Panc1 (cell line): ENCODE measurements around the gene CSTF1. TPM values are rescaled to one million over a fixed set of nuclear protein-coding genes. Genes with fewer than 3 reads are reported as not detected.

Experiments
- ATAC-seq: fragments of 200-7000 bp; cut with Tn5 transposase; 2 replicates; pipeline ENCODE4 v1.9.1; 2020; ENCODE audit warnings: mild to moderate bottlenecking, moderate library complexity
- BruUV-seq: library from RNA; stranded (reverse); fragments of 400-500 nt; replicated peaks from 2 replicates; lab custom pipeline; 2021; lab: Mats Ljungman, UMichigan
- CTCF ChIA-PET: fragments of 300-600 bp; sonication (Branson Sonifier 250); formaldehyde crosslinking; loops from one replicate; lab custom pipeline; 2022; ENCODE audit warnings: antibody characterized with exemption; lab: Charles Lee
- POLR2A ChIA-PET: fragments of 300-600 bp; sonication (Branson Sonifier 250); formaldehyde crosslinking; loops from one replicate; lab custom pipeline; 2022; ENCODE audit warnings: antibody characterized with exemption; lab: Charles Lee
- DNase-seq: peaks from one replicate; pipeline ENCODE4 v3.0.0-alpha.2; 2010; ENCODE audit warnings: low read depth, low spot score
- H3K27ac ChIP-seq: 2 replicates; pipeline ENCODE4 v1.5.1; 2011; ENCODE audit warnings: mild to moderate bottlenecking, low read length, inconsistent platforms
- H3K27me3 ChIP-seq: fragments of 200-500 bp; sonication (Bioruptor generic); 2 replicates; pipeline ENCODE4 v1.6.0; 2014; ENCODE audit warnings: low read length, inconsistent platforms; ENCODE audit not compliant: control insufficient read depth, insufficient read depth
- H3K36me3 ChIP-seq: fragments of 200-500 bp; sonication (Bioruptor generic); 2 replicates; pipeline ENCODE4 v1.5.1; 2014; ENCODE audit warnings: inconsistent platforms, mild to moderate bottlenecking, low read length, moderate library complexity; ENCODE audit not compliant: control insufficient read depth, insufficient read depth
- H3K4me1 ChIP-seq: 2 replicates; pipeline ENCODE4 v1.5.1; 2011; ENCODE audit warnings: inconsistent platforms, mild to moderate bottlenecking, low read length, moderate library complexity; ENCODE audit not compliant: control insufficient read depth, insufficient read depth
- H3K4me3 ChIP-seq, 2 experiments: 2 replicates each; pipeline ENCODE4 v1.5.1; 2011 to 2012; ENCODE audit warnings: low read depth in 2 of 2, low read length in 2 of 2, mild to moderate bottlenecking in 2 of 2, inconsistent platforms in 1 of 2, moderate library complexity in 1 of 2
- H3K9me3 ChIP-seq: fragments of 200-500 bp; sonication (Bioruptor generic); 2 replicates; pipeline ENCODE4 v1.5.1; 2014; ENCODE audit warnings: low read depth, mild to moderate bottlenecking, inconsistent platforms, low read length, moderate library complexity; ENCODE audit not compliant: control insufficient read depth, insufficient read depth
- POLR2AphosphoS5 ChIP-seq: IDR thresholded peaks from 2 replicates; pipeline ENCODE4 v1.6.1; 2012; ENCODE audit warnings: mild to moderate bottlenecking, low read depth, low read length, moderate library complexity
- SIN3A ChIP-seq: IDR thresholded peaks from 2 replicates; pipeline ENCODE4 v1.6.1; 2012; ENCODE audit warnings: low read depth, mild to moderate bottlenecking, low read length, moderate library complexity, borderline replicate concordance; ENCODE audit not compliant: insufficient read depth
- TCF7L2 ChIP-seq: IDR thresholded peaks from 2 replicates; pipeline ENCODE4 v1.6.1; 2011; ENCODE audit warnings: mild to moderate bottlenecking, low read depth, low read length, inconsistent platforms
- in situ Hi-C: cut with HindIII; loops from 2 replicates; pipeline ENCODE4 v1.10.0; 2016; ENCODE audit warnings: low sequenced_read_pairs, low pct_unique_long_range_greater_than_20kb
- intact Hi-C: fragments of 100-400 bp; cut with micrococcal nuclease; formaldehyde crosslinking; loops from one replicate; pipeline ENCODE4 v1.10.0; 2022; ENCODE audit not compliant: unreplicated experiment
- total RNA-seq: library from RNA; stranded (reverse); gene quantifications from one replicate; pipeline ENCODE4 v1.2.1, GENCODE V29; 2021; ENCODE audit not compliant: unreplicated experiment
- TF ChIP-seq, protein P1 (sequence below), 2 experiments: IDR thresholded peaks; 2 replicates each; pipeline ENCODE4 v1.6.1; 2011 to 2012; ENCODE audit warnings: low read depth in 2 of 2, control low read depth in 1 of 2, low read length in 1 of 2, mild to moderate bottlenecking in 1 of 2, moderate library complexity in 1 of 2; ENCODE audit not compliant: insufficient read depth in 1 of 2
- TF ChIP-seq, protein P2 (sequence below): fragments of 450-650 bp; IDR thresholded peaks from 2 replicates; pipeline ENCODE4 v1.5.1; 2017; ENCODE audit warnings: mild to moderate bottlenecking

The CSTF1 gene
- total RNA-seq, 1 experiment from 2014 or later, result 46.3 TPM

DNA sequence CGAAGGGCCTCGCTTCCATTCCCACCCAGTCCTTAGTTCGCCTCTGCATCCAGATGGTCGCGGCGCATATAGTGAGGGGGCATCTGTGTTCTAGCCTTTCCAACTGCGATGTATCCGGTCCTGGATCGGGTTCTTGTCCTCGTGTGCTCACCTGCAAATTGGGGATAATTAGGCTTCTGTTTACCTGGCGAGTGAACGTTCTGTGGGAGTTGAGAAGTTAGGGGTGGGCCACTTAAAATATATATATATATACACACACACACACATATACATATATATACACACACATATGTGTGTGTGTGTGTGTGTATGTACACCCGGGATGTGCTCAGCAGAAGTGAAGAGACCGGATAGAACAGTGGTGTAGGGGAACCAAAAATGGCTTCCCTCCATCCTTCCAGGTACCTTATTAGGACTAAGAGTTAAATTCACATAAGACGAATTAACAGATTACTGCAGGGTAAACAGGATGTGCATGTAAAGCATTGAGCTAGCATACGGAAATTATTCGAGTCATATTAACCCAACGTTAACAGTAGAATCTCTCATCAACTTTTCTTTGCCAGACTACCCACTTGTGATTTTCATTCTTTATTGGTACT, 537 bp downstream of the CSTF1 start:
- no peak for ATAC-seq
- no peaks in the 10 kb centered on the region for H3K27me3 ChIP-seq
- peaks cover 26% of the 10 kb centered on the region for H3K4me1 ChIP-seq
- no peak for DNase-seq
- ChIA-PET CTCF (interaction anchor here (0.7 kb wide), 1 partner anchor 28 kb away, joined by 4 read pairs; no protein-coding TSS in a partner anchor), POLR2A (no interaction called here)
- no TSS peak for BruUV-seq
- intact Hi-C loops, result no loop called here
- H3K4me3 ChIP-seq, result peak overlapping the region; percentile 76 to 98
- H3K27ac ChIP-seq, result peak overlapping the region; percentile 93
- H3K36me3 ChIP-seq, result peaks cover 30% of the 10 kb centered on the region
- H3K9me3 ChIP-seq, result no peaks in the 10 kb centered on the region
- TF ChIP-seq SIN3A (no peak), POLR2AphosphoS5 (no peak), TCF7L2 (no peak)
- TF ChIP-seq, protein P1, sequence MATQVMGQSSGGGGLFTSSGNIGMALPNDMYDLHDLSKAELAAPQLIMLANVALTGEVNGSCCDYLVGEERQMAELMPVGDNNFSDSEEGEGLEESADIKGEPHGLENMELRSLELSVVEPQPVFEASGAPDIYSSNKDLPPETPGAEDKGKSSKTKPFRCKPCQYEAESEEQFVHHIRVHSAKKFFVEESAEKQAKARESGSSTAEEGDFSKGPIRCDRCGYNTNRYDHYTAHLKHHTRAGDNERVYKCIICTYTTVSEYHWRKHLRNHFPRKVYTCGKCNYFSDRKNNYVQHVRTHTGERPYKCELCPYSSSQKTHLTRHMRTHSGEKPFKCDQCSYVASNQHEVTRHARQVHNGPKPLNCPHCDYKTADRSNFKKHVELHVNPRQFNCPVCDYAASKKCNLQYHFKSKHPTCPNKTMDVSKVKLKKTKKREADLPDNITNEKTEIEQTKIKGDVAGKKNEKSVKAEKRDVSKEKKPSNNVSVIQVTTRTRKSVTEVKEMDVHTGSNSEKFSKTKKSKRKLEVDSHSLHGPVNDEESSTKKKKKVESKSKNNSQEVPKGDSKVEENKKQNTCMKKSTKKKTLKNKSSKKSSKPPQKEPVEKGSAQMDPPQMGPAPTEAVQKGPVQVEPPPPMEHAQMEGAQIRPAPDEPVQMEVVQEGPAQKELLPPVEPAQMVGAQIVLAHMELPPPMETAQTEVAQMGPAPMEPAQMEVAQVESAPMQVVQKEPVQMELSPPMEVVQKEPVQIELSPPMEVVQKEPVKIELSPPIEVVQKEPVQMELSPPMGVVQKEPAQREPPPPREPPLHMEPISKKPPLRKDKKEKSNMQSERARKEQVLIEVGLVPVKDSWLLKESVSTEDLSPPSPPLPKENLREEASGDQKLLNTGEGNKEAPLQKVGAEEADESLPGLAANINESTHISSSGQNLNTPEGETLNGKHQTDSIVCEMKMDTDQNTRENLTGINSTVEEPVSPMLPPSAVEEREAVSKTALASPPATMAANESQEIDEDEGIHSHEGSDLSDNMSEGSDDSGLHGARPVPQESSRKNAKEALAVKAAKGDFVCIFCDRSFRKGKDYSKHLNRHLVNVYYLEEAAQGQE (IDR thresholded peaks at IDR 0.05; ENCODE audit: insufficient read depth in 1 of 2, low read depth in 2 of 2, low read length in 1 of 2), result no peak
- TF ChIP-seq, protein P2, sequence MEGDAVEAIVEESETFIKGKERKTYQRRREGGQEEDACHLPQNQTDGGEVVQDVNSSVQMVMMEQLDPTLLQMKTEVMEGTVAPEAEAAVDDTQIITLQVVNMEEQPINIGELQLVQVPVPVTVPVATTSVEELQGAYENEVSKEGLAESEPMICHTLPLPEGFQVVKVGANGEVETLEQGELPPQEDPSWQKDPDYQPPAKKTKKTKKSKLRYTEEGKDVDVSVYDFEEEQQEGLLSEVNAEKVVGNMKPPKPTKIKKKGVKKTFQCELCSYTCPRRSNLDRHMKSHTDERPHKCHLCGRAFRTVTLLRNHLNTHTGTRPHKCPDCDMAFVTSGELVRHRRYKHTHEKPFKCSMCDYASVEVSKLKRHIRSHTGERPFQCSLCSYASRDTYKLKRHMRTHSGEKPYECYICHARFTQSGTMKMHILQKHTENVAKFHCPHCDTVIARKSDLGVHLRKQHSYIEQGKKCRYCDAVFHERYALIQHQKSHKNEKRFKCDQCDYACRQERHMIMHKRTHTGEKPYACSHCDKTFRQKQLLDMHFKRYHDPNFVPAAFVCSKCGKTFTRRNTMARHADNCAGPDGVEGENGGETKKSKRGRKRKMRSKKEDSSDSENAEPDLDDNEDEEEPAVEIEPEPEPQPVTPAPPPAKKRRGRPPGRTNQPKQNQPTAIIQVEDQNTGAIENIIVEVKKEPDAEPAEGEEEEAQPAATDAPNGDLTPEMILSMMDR, result no peak
- in situ Hi-C loops, result no loop called here

DNA sequence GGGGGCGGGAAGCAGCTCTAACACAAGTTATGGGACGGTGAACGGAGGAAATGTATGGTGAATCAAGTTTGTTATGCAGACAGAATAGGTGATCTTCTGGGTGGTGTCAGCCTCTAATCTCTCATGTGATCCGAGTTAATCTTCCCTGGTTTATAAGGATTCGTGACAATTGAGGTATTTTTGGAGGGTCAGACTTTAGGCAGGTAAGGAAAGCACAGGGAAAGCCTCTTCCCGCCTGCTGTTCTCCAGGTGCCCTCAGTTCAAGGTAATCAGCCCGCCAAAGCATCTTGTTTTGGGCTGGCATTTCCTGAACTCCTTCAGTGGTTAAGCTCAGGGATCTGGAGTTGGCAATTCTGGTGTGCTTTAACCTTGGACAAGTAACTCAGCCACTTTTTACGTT, 1.2 kb downstream of the CSTF1 start:
- no TSS peak for BruUV-seq
- no peak for TF ChIP-seq SIN3A
- TF ChIP-seq, protein P1 (IDR thresholded peaks at IDR 0.05; ENCODE audit: insufficient read depth in 1 of 2, low read depth in 2 of 2, low read length in 1 of 2), result no peak
- TF ChIP-seq, protein P2, result no peak
- TF ChIP-seq POLR2AphosphoS5, result no peak
- in situ Hi-C loops, result no loop called here
- POLR2A ChIA-PET, result no interaction called here
- intact Hi-C loops, result no loop called here
- ATAC-seq (no peak), DNase-seq (no peak)
- no peaks in the 10 kb centered on the region for H3K27me3 ChIP-seq
- H3K4me1 ChIP-seq, result peaks cover 26% of the 10 kb centered on the region
- peak overlapping the region; percentile 93 for H3K27ac ChIP-seq
- CTCF ChIA-PET, result interaction anchor here (0.7 kb wide), 1 partner anchor 27 kb away, joined by 4 read pairs; no protein-coding TSS in a partner anchor
- H3K36me3 ChIP-seq, result peaks cover 37% of the 10 kb centered on the region
- peak overlapping the region; percentile 76 to 98 for H3K4me3 ChIP-seq
- H3K9me3 ChIP-seq, result no peaks in the 10 kb centered on the region
